Measurements from ENCODE around the gene ZFPL1.

- TF ChIP-seq CTCF (IDR thresholded peaks at IDR 0.05; ENCODE audit: insufficient read depth, low read depth, low read length) = no peak
- no peak for TF ChIP-seq EZH2 (IDR thresholded peaks at IDR 0.05; ENCODE audit: insufficient read depth, low read length)
Observed at GRCh38 chr11:65059523-65059922, 24.5 kb upstream of the ZFPL1 start.

Data from astrocyte (in vitro differentiated cells and primary cell).